Measurements from ENCODE around the gene ZAP70.

The ZAP70 gene

GRCh38 chr2:97728091-97728731 lies 14.8 kb downstream of the ZAP70 start:
- Histone ChIP-seq H3K79me2 (ENCODE audit: insufficient read depth, low read length) (no peaks in the 10 kb centered on the region), H3K27me3 (ENCODE audit: low read length) (no peaks in the 10 kb centered on the region), H2AFZ (ENCODE audit: low read depth, low read length, severe bottlenecking) (no peak overlapping the region), H3K4me2 (ENCODE audit: low read depth, low read length, poor library complexity, severe bottlenecking) (no peak overlapping the region), H3K36me3 (ENCODE audit: low read length) (no peaks in the 10 kb centered on the region), H3K9me2 (replicated peaks; ENCODE audit: insufficient read depth, low read length) (no peaks in the 10 kb centered on the region), H4K20me1 (ENCODE audit: low read depth, low read length) (no peaks in the 10 kb centered on the region), H3K27ac (ENCODE audit: low read depth, low read length) (no peak overlapping the region), H3K4me3 (ENCODE audit: insufficient read depth, low read length, poor library complexity, severe bottlenecking) (no peak overlapping the region), H3K9ac (ENCODE audit: low read length) (no peak overlapping the region), H3K9me3 (ENCODE audit: insufficient read depth, low read length) (no peaks in the 10 kb centered on the region; the same call in 1 of the 2 replicates), H3F3A (ENCODE audit: insufficient read depth) (no peaks in the 10 kb centered on the region)
- no peak for TF ChIP-seq EZH2phosphoT487 (conservative IDR thresholded peaks at IDR 0.05; ENCODE audit: low read length)
- TF ChIP-seq CTCF (IDR thresholded peaks at IDR 0.05; ENCODE audit: insufficient read depth, low read length, poor library complexity, severe bottlenecking): no peak

- H3K4me3 ChIP-seq (ENCODE audit: insufficient read depth, low read length, poor library complexity, severe bottlenecking): no peak overlapping the region
- no peaks in the 10 kb centered on the region for H3K27me3 ChIP-seq (ENCODE audit: low read length)
- no peaks in the 10 kb centered on the region for H3F3A ChIP-seq (ENCODE audit: insufficient read depth)
- H3K9me3 ChIP-seq (ENCODE audit: insufficient read depth, low read length): no peaks in the 10 kb centered on the region; the same call in 1 of the 2 replicates
- H3K9ac ChIP-seq (ENCODE audit: low read length): no peak overlapping the region
- TF ChIP-seq EZH2phosphoT487 (conservative IDR thresholded peaks at IDR 0.05; ENCODE audit: low read length) (no peak), CTCF (IDR thresholded peaks at IDR 0.05; ENCODE audit: insufficient read depth, low read length, poor library complexity, severe bottlenecking) (no peak)
- no peak overlapping the region for H3K4me2 ChIP-seq (ENCODE audit: low read depth, low read length, poor library complexity, severe bottlenecking)
- no peak overlapping the region for H2AFZ ChIP-seq (ENCODE audit: low read depth, low read length, severe bottlenecking)
- no peaks in the 10 kb centered on the region for H3K9me2 ChIP-seq (replicated peaks; ENCODE audit: insufficient read depth, low read length)
- H4K20me1 ChIP-seq (ENCODE audit: low read depth, low read length): no peaks in the 10 kb centered on the region
- H3K79me2 ChIP-seq (ENCODE audit: insufficient read depth, low read length): no peaks in the 10 kb centered on the region
- no peaks in the 10 kb centered on the region for H3K36me3 ChIP-seq (ENCODE audit: low read length)
- no peak overlapping the region for H3K27ac ChIP-seq (ENCODE audit: low read depth, low read length)
These were observed 16.9 kb downstream of the ZAP70 start for GRCh38 chr2:97730245-97730644.

- no peak overlapping the region for H3K9ac ChIP-seq (ENCODE audit: low read length)
- no peak for TF ChIP-seq CTCF (IDR thresholded peaks at IDR 0.05; ENCODE audit: insufficient read depth, low read length, poor library complexity, severe bottlenecking)
- TF ChIP-seq EZH2phosphoT487 (conservative IDR thresholded peaks at IDR 0.05; ENCODE audit: low read length): no peak
- H3K4me3 ChIP-seq (ENCODE audit: insufficient read depth, low read length, poor library complexity, severe bottlenecking): no peak overlapping the region
- no peaks in the 10 kb centered on the region; the same call in 1 of the 2 replicates for H3K9me3 ChIP-seq (ENCODE audit: insufficient read depth, low read length)
- no peaks in the 10 kb centered on the region for H3K9me2 ChIP-seq (replicated peaks; ENCODE audit: insufficient read depth, low read length)
- no peaks in the 10 kb centered on the region for H3K36me3 ChIP-seq (ENCODE audit: low read length)
- no peaks in the 10 kb centered on the region for H3F3A ChIP-seq (ENCODE audit: insufficient read depth)
- no peak overlapping the region for H3K4me2 ChIP-seq (ENCODE audit: low read depth, low read length, poor library complexity, severe bottlenecking)
- no peaks in the 10 kb centered on the region for H3K79me2 ChIP-seq (ENCODE audit: insufficient read depth, low read length)
- no peak overlapping the region for H3K27ac ChIP-seq (ENCODE audit: low read depth, low read length)
- no peaks in the 10 kb centered on the region for H4K20me1 ChIP-seq (ENCODE audit: low read depth, low read length)
- no peaks in the 10 kb centered on the region for H3K27me3 ChIP-seq (ENCODE audit: low read length)
- H2AFZ ChIP-seq (ENCODE audit: low read depth, low read length, severe bottlenecking): no peak overlapping the region
These were observed 18.1 kb downstream of the ZAP70 start for GRCh38 chr2:97731274-97732020.

Measured in SU-DHL-6 (cell line).